Heart left ventricle (tissue), 13 donors: Measurements from ENCODE around the gene HERPUD1.

Source experiments
- POLR2A ChIP-seq, 2 donors: fragments of 450-650 bp; IDR thresholded peaks; one replicate each; pipeline ENCODE4 v1.6.1; 2017; ENCODE audit warnings: antibody characterized with exemption in 2 of 2, mild to moderate bottlenecking in 2 of 2, moderate library complexity in 2 of 2
- TF ChIP-seq, protein P1 (sequence below), 12 donors: fragments of 200-600 bp; sonication (generic) in 4 of 12; IDR thresholded peaks; one replicate each; pipeline versions ENCODE4 v1.5.0 to v1.8.0; 2018 to 2022; ENCODE audit warnings: antibody characterized with exemption in 12 of 12, mild to moderate bottlenecking in 5 of 12
- donor health status: ischemic (EF 13 %, LVEDD 7.1; RV severe dilation, severe dysfunction).
- donor health status: DM: no; HTN: yes; CAD: no.
- donor health status: DM: no; HTN: no; CAD: no.
- donor health status: ischemic (EF 25% LVEDD 6.9; RV normal size, moderate dysfunction).
- donor health status: ischemic (EF 25% LVEDD 5.7; RV mildly dilated, moderate dysfunction).
- donor health status: ischemic (EF 35%, LVEDD 5.7; RV mildly dilated, moderate dysfunction).
- donor health status: nonischemic (EF 11% LVEDD 7.7; RV severe dilation, severe dysfunction).
- donor health status: DM: yes; HTN: yes; CAD: no.
- donor health status: PGD.
- donor health status: ischemic (EF 29% LVEDD 5.4; RV normal size, mild dysfunction).
- donor health status: nonischemic (EF 23%, LVEDD 6.1; RV moderate dilation, normal function).

DNA sequence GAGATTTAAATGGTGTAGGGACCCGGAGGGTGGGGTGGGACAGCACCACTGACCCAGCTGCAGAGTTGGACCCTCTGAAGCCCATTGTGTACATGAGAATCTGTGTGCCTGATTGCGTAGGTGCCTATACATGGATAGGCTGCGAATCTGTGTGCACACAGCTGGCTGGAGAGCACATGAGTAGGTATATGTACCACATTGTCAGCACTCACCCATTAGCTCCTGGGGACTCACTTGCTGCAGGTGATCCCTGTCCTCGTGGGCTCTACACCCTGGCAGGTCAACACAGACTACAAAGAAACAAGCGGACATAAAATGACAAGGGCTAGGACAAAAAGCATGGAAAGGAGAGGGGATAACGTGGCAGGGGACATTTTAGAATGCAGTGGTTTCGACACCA lies 18.5 kb downstream of the HERPUD1 start:
- TF ChIP-seq, protein P1, sequence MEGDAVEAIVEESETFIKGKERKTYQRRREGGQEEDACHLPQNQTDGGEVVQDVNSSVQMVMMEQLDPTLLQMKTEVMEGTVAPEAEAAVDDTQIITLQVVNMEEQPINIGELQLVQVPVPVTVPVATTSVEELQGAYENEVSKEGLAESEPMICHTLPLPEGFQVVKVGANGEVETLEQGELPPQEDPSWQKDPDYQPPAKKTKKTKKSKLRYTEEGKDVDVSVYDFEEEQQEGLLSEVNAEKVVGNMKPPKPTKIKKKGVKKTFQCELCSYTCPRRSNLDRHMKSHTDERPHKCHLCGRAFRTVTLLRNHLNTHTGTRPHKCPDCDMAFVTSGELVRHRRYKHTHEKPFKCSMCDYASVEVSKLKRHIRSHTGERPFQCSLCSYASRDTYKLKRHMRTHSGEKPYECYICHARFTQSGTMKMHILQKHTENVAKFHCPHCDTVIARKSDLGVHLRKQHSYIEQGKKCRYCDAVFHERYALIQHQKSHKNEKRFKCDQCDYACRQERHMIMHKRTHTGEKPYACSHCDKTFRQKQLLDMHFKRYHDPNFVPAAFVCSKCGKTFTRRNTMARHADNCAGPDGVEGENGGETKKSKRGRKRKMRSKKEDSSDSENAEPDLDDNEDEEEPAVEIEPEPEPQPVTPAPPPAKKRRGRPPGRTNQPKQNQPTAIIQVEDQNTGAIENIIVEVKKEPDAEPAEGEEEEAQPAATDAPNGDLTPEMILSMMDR (IDR thresholded peaks at IDR 0.05) = no peak
- TF ChIP-seq POLR2A (IDR thresholded peaks at IDR 0.05) = no peak
